Measurements from ENCODE around the gene TMPRSS9. TPM values are rescaled to one million over a fixed set of nuclear protein-coding genes. Genes with fewer than 3 reads are reported as not detected.

The TMPRSS9 gene
- polyA plus RNA-seq, 1 donor from 2014 or later, result not detected

- Histone ChIP-seq H3K9ac (ENCODE audit: low read length) (peak overlapping the region; percentile 9), H3K9me2 (ENCODE audit: insufficient read depth, low read length) (no peaks in the 10 kb centered on the region), H3K79me2 (replicated peaks; ENCODE audit: insufficient read depth, low read length) (peaks cover 28% of the 10 kb centered on the region), H4K20me1 (ENCODE audit: insufficient read depth) (no peaks in the 10 kb centered on the region), H3K9me3 (ENCODE audit: low read length) (no peaks in the 10 kb centered on the region), H3F3A (ENCODE audit: insufficient read depth, low read length, poor library complexity, severe bottlenecking) (no peaks in the 10 kb centered on the region), H3K27ac (ENCODE audit: low read length) (no peak overlapping the region), H3K36me3 (ENCODE audit: insufficient read depth, low read length) (no peaks in the 10 kb centered on the region), H2AFZ (ENCODE audit: low read depth, low read length) (no peak overlapping the region), H3K4me3 (ENCODE audit: low read length) (no peak overlapping the region), H3K27me3 (ENCODE audit: insufficient read depth, low read depth, low read length) (no peaks in the 10 kb centered on the region), H3K4me2 (ENCODE audit: low read length) (no peak overlapping the region)
- TF ChIP-seq SMC3 (conservative IDR thresholded peaks at IDR 0.05; ENCODE audit: poor library complexity) (no peak), TAF1 (IDR thresholded peaks at IDR 0.05; ENCODE audit: low read depth) (no peak), REST (IDR thresholded peaks at IDR 0.05; ENCODE audit: borderline replicate concordance) (no peak), POLR2AphosphoS5 (IDR thresholded peaks at IDR 0.05) (no peak), EP300 (conservative IDR thresholded peaks at IDR 0.05; ENCODE audit: poor library complexity, severe bottlenecking) (no peak), EZH2 (IDR thresholded peaks at IDR 0.05; ENCODE audit: borderline replicate concordance, insufficient read depth, low read length, poor library complexity, severe bottlenecking) (no peak)
Observed at GRCh38 chr19:2325281-2326046, 34.6 kb upstream of the TMPRSS9 start.

GRCh38 chr19:2326699-2327360 is 33.2 kb upstream of the TMPRSS9 start:
- Histone ChIP-seq H3K9me3 (ENCODE audit: low read length) (no peaks in the 10 kb centered on the region), H3K27ac (ENCODE audit: low read length) (peak overlapping the region; percentile 89), H3K4me3 (ENCODE audit: low read length) (peak overlapping the region; percentile 98), H2AFZ (ENCODE audit: low read depth, low read length) (no peak overlapping the region), H3K36me3 (ENCODE audit: insufficient read depth, low read length) (no peaks in the 10 kb centered on the region), H3K79me2 (replicated peaks; ENCODE audit: insufficient read depth, low read length) (peaks cover 42% of the 10 kb centered on the region), H3K9me2 (ENCODE audit: insufficient read depth, low read length) (no peaks in the 10 kb centered on the region), H3F3A (ENCODE audit: insufficient read depth, low read length, poor library complexity, severe bottlenecking) (no peaks in the 10 kb centered on the region), H3K27me3 (ENCODE audit: insufficient read depth, low read depth, low read length) (no peaks in the 10 kb centered on the region), H3K9ac (ENCODE audit: low read length) (peak overlapping the region; percentile 89), H3K4me2 (ENCODE audit: low read length) (no peak overlapping the region), H4K20me1 (ENCODE audit: insufficient read depth) (no peaks in the 10 kb centered on the region)
- no peak for TF ChIP-seq RAD21 (conservative IDR thresholded peaks at IDR 0.05)
- no peak for TF ChIP-seq EZH2 (IDR thresholded peaks at IDR 0.05; ENCODE audit: borderline replicate concordance, insufficient read depth, low read length, poor library complexity, severe bottlenecking)
- TF ChIP-seq TAF1 (IDR thresholded peaks at IDR 0.05; ENCODE audit: low read depth), result no peak
- TF ChIP-seq MXI1 (conservative IDR thresholded peaks at IDR 0.05; ENCODE audit: poor library complexity, severe bottlenecking), result no peak
- TF ChIP-seq CTCF (IDR thresholded peaks at IDR 0.05; ENCODE audit: poor library complexity, severe bottlenecking), result no peak
- no peak for TF ChIP-seq POLR2AphosphoS5 (IDR thresholded peaks at IDR 0.05)
- no peak for TF ChIP-seq REST (IDR thresholded peaks at IDR 0.05; ENCODE audit: borderline replicate concordance)
- TF ChIP-seq SMC3 (conservative IDR thresholded peaks at IDR 0.05; ENCODE audit: poor library complexity), result no peak
- no peak for TF ChIP-seq EP300 (conservative IDR thresholded peaks at IDR 0.05; ENCODE audit: poor library complexity, severe bottlenecking)

Data from neural cell (in vitro differentiated cells).